ENCODE measurements around the gene APOD. TPM values are rescaled to one million over a fixed set of nuclear protein-coding genes. Genes with fewer than 3 reads are reported as not detected.

APOD gene
- total RNA-seq, 1 donor from 2014 or later = 8.6 TPM

DNA sequence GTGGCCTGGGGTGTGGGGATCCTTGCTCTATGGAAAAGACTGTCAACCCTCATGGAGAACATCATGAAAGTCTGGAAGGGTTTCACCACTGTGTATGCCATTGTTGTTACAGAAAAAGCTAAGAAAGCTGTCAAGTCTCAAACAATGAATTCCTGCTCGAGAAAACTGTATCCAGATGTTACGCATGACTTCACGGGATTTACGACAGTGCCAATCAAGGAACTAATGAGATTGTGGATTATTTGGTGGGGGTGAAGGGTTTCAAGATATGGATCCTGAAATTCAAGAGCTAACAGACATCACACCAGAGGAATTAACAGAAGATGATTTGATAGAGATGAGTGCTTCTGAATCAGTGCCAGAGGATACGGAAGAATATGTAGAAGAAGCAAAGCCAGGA is 48.4 kb downstream of the APOD start:
- no peak for DNase-seq (ENCODE audit: extremely low read depth, low read depth, low spot score)

DNA sequence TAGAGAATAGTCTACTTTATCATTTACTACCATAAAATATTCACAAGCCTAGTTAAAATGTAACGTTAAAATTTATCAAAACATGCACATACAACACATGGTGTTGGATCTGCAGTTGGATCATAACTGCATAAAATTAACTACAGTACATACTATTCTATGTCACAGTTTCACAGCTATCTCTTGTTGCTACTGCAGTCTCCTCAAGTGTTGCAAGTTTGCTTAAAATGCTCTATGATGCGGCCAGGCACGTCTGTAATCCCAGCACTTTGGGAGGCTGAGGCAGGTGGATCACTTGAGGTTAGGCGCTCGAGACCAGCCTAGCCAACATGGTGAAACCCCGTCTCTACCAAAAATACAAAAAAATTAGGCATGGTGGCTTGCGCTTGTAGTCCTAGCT is 50.9 kb downstream of the APOD start:
- DNase-seq (ENCODE audit: extremely low read depth, low read depth, low spot score) = no peak

DNA sequence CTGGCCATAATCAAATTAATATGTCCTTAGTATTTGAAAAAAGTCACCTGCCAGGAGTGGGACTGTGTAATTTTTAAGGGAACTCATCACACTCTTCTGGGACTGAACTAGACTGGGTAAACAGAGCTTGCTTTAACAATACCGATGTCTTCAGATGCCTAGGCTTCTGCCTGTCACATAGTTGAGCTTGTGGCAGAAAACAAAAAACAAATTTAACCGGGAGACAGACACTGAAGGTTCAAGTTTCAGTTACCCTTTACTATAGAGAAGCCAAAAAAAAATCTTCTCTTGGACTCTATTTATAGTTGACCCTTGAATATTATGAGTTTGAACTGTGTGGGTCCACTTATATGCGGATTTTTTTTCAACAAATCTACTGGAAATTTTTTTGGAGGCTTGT is 51.4 kb downstream of the APOD start:
- no peak for DNase-seq (ENCODE audit: extremely low read depth, low read depth, low spot score)

DNA sequence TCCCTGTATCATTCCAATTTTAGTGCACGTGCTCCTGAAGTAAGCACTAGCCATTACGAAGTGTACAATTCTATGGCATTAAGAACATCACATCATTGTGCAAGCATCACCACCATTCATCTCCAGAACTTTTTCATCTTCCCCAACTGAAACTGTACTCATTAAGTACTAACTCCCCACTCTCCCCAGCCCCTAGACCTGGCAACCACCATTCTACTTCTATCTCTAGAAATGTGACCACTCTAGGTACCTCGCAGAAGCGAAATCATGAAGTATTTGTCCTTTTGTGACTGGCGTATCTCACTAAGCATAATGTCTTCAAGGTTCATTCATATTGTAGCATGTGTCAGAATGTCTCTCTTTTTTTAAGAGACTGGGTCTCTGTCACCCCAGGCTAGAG is 52.1 kb downstream of the APOD start:
- DNase-seq (ENCODE audit: extremely low read depth, low read depth, low spot score) = no peak

DNA sequence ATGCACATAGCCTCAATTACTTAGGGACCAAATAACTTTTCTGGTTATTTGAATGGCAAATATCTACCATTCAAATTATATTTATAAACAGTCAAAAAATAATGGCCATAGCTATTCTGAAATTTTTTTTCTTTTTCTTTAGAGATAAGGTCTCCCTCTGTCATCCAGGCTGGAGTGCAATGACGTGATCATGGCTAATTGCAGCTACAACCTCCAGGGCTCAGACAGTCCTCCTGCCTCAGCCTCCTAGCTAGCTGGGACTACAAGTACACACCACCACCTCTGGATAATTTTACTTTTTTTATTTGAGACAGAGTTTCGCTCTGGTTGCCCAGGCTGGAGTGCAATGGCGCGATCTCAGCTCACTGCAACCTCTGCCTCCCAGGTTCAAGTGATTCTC is 57.2 kb downstream of the APOD start:
- no peak for DNase-seq (ENCODE audit: extremely low read depth, low read depth, low spot score)

DNA sequence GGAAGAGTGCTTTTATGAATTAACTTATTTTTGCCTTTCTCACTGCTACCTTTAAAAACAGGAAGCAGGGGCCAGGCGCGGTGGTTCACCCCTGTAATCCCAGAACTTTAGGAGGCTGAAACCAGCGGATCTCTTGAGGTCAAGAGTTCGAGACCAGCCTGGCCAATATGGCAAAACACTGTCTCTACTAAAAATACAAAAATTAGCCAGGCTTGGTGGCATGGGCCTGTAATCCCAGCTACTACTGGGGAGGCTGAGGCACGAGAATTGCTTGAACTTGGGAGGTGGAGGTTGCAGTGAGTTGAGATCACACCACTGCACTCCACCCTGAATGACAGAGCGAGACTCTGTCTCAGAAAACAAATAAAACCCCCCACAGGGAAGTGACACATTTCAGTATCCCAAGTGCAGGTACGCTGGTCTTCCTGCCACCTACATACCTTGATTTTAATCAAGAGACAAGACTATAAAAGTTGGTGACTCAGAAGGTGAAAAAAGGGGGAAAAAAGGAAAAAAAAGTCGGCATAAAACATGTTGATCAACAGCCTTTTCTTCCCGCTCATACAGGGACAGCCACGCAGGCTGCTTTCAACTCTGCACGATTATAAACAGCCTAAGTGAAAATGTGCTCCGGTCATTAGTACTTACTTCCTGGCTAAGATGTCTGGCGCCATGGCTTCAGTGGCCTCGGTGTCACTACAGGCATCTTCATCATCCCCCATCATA is 59.4 kb downstream of the APOD start:
- no peak for DNase-seq (ENCODE audit: extremely low read depth, low read depth, low spot score)

DNA sequence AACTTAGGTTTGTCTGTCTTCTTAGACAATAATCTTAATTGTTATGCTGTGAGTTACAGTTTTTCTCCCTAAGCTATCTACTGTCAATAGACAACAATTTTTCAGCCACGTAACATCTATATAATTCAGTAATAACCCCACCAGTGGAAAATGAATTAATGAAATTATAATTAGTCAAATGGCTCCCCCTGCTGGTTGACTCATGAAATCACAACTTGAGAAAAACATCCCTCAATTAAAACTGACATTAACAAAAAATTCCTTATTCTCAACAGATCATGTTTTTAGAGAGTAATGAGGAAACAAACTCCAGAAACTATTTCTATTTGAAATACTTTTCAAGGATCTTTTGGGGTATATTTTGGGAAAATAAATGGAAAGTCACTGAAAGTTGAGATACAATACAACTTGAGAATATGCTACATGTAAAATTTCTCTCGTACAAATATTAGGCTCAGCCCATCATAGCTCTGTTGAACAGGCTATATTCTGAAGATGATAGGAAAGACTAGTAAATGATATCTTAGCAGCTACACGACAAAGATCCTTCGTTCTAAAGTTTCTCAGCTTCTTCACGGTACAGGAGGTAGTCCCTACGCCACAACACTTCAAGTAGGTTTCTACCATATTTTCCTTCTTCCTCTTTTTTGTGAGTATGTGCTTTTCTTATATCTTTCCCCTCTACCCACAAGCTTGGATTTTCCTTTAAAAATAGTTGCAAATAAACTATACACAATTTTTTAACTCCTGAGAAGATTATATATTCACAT is 61.3 kb downstream of the APOD start:
- no peak for DNase-seq (ENCODE audit: extremely low read depth, low read depth, low spot score)

Other genes starting within 250 kb of the APOD start
- 39.8 and 41.6 TPM in 2 replicates for gene ACAP2, start 140.9 kb downstream of the APOD start, total RNA-seq
- gene PPP1R2, start 40.6 kb downstream of the APOD start, total RNA-seq = 24.7 and 38.0 TPM in 2 replicates
- 0.10 TPM in 1 of 2 replicates, not detected in the other for gene MUC20, start 137.0 kb upstream of the APOD start, total RNA-seq
- gene MUC4, start 228.0 kb upstream of the APOD start, total RNA-seq = 0.12 TPM in 1 of 2 replicates, not detected in the other